HK-2 (cell line): ENCODE data around the gene SCD.

ENCODE experiments used
- DNase-seq: peaks from one replicate; pipeline ENCODE4 v3.0.0-alpha.2; 2018; ENCODE audit not compliant: unreplicated experiment

Gene SCD

DNA sequence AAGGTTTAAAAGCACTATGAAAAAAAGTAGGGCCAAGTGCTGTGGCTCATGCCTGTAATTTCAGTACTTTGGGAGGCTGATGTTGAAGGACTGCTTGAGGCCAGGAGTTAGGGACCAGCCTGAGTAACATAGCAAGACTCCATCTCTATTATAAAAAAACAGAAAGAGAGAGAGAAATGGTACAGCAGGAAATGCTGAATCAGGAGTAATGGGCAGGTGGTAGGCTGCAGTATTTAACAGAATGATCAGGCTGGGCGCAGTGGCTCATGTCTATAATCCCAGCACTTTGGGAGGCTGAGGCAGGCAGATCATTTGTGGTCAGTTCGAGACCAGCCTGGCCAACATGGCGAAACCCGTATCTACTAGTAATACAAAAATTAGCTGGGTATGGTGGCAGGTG is 49.6 kb downstream of the SCD start:
- no peak for DNase-seq

DNA sequence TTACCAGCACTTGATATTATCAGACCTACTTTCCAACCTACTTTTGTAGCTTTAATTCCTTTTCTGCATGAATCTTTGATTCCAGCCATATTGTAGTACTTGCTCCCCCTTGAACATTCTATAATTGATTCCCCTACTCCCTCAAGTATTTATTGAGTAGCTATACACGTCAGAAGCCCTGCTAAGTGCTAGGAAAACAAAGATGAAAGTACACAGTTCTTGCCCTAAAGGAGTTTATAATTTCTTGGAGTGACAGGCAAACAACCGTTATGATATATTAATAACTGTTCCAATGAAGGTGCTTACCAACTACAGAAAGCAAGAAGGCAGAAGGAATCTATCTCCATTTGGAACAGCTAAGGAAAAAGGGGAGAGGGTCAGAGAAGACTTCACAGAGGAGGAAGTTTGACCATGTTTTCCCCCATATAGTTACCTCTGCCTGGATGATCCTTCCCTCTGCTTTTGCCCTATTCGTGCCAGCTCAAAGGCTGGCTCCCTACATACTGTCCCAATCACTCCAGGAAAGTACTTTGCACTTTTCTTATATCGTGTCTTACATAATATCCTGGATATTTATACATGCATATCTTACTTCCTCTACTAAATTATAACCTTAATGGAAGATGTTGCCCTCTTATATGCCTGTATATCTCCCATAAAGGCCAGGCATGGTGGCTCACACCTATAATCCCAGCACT is 54.7 kb downstream of the SCD start:
- DNase-seq: no peak

DNA sequence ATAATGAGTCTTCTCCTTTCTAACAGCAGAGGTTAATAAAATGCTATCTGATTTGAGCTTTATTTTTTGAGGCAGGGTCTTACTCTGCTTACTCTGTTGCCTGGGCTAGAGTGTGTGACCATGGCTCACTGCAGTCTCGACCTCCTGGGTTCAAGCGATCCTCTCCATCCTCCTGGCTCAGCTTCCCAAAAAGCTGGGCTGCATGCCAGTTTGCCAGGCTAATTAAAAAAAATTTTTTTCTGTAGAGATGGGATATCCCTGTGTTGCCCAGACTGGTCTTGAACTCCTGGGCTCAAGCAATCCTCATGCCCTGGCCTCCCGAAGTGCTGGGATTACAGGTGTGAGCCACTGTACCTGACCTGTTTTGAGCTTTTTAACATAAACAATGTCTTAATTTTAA is 56.7 kb downstream of the SCD start:
- no peak for DNase-seq

DNA sequence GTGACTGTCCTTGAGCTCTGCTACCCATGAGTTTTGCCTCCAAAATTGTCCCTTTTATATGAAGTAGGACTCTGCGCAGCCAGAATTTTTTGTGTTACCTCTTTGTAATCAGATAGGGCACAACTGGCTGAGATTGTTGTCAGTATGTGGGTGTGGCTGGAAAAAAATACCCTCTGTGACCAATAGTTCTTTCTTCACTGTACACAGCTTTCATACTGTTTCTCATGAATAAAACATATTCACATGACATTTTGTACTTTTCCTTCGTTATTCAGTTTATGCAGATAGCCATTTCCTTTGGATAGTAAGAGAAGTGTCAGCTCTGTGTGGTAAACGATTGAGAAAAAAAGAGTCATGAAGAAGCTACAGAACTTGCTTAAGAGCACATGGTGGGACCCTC is 66.1 kb downstream of the SCD start:
- DNase-seq: no peak
